HG03520 (cell line): ENCODE data around the gene VDR.

Experiments
- ATAC-seq: cut with Tn5 transposase; IDR thresholded peaks from one replicate; pipeline ENCODE4 v1.9.1; 2021; ENCODE audit warnings: mild to moderate bottlenecking, moderate library complexity; ENCODE audit not compliant: unreplicated experiment

Gene VDR

DNA sequence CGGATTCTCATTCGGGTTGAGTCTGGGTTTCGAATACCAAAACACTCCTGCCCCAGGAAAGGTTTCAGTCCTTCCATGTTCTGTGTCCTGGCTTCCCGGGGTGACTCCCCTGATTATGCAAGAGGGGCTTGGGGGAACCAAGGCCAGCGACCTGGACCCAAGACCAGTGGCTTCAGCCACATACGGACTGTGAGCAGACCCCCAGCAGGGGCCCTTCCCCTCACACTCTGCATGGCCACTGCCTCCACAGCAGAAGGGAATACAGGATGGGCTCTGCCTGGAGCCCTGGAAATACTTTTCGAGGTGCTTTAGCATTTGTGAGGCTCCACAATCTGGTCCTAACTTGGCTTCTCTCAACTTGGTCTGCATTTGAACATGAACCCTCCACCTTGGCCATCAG, 104.2 kb downstream of the VDR start:
- no peak for ATAC-seq

DNA sequence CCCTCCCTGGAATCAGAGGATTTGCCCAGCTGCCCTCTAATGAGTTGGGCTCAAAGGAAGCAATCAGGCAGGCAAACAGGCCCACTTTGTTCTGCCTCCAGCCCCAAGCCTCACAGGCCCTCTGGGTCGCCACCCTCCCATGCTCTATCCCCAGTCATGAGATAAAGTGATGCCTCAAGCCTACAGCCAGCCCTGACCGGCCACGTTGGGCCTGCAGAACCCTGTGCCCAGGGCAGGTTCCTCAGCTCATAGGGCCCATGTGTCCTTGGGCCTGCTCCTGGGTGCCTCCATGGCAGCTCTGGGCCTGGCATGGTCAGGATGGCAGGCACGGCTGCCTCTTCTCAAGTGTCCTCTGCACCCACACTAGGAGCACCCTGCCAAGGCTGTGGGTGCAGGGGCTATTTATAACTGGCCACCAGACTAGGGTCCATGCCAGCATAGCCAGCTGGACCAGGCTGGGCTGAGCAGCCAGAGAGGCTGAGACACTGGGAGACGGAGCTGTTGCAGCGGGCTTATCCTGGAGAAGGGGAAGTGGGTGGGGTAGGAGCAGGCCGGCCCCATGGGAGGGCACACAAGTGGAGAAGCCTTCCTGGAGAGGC, 105.3 kb downstream of the VDR start:
- no peak for ATAC-seq

DNA sequence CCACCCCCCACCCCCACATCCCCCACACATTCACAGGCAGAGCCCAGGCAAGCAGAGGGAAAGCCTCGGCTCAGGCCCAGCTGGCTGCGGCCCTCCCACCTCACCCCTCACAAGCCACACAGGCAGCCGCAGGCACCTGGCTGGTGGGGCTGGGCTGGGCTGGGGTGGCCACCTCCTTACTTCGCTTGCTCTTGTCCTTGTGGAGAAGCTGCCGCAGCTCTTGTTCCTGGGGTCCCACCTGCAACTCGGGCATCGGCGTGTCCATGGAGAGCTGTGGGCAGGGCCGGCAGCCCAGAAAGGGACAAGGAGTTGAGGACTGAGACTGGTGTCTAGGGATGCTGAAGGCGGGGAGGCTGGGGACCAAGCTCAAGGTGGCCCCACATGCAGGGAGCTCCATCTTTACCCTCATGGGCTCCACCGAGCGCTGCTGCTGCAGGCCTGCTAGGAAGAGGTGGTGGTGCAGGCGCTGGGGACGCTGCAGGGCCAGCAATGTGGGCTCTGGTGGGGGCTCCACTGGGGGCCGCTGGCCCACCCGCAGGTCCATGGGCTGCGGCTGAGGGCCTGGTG, 106.3 kb downstream of the VDR start:
- no peak for ATAC-seq

DNA sequence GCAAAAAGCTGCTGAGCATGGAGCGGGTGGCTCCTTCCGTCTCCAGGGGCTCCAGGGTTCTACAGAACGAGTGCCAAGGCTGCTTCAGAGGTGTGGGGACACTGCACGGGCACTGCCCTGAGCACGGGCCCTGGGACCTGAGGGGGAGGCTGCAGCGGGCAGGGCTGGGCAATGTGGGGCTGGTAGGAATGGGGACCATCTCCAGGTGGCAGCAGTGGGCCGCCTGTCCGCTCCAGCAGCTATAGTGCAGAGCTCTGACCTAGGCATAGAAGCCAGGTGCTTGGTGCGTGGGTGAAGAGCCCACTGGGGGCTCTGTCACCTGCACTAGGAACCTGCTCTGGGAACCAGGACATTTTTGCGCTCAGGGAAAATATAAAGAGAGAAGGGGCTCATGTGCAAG, 107.4 kb downstream of the VDR start:
- ATAC-seq, result peak; percentile 51

DNA sequence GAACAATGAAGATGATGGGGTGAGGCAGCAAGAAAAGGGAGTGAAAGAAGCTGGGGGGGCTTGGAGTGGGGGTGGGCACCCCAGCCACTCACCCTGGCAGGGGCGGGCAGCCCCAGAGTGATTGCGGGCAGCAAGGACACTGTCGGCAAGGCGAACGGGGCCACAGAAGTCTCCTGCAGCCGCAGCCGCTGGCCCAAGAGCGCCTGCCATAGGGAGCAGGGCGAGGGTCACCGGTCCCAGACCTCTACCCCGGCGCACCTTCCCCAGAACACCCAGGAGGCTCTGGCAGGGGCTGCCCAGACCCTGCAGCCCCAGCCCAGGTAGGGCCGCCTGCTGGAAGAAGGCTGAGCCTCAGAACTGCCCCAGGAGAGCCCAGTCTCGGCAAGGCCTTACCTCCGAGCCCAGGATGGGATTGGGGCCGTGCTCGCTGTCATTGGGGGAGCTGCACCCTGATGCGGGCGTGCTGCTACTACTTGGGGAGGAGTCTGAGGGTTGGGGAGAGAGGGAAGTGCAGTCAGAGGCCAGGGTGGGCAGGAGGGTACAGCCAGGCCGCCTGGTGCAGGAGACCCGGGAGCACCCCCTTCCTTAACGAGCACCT, 108.9 kb downstream of the VDR start:
- no peak for ATAC-seq

DNA sequence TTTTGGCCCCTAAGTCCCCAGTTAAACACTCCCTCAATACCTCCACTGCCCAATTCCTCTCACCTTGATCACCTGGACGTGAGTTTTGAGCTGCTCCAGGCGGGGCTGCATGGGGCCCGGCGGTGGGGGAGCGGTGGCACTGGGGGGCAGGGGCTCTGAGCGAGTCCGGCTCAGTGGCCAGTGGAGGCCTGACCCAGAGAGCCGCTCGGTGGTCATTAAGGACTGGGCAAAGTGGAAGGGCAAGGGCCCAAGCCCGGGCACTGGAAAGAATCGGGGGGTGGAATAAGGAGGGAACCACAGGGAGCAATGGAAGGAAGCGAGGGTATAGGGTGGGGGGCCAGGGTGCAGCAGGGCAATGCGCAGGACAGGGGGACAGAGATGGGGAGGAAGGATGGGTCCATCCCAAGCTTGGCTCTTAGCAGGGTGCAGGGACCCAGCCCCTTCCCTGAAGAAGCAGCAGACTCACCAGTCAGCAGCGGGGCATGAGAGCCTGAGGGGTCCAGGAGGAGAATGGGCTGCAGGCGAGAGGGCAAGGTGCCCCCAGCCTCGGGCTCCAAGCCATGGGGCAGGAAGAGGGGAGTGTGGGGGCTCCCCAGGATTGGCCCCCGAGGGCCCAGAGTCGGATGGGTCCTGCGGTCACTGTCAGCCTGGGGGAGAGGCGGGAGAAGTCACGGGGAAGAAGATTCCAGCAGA, 109.5 kb downstream of the VDR start:
- ATAC-seq, result no peak

DNA sequence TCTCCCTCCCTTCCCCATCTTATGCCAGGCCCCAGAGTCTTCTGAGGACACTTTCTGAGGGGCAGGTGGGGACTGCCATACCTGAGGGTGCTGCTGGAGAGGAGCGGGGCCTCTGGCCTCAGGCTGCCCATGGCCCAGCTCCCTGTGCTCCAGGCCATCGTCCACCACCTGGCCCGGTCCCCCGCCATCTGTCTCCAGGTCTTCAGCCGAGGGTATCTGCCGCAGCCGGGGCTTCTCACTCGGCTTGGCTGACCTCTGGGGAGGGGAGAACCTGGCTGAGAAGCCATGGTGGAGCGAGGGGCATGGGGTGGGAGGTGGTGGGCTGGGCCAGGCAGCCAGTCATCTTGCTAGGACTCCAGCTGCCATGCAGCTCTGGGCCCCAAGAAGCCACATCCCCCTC, 110.1 kb downstream of the VDR start:
- ATAC-seq, result no peak

DNA sequence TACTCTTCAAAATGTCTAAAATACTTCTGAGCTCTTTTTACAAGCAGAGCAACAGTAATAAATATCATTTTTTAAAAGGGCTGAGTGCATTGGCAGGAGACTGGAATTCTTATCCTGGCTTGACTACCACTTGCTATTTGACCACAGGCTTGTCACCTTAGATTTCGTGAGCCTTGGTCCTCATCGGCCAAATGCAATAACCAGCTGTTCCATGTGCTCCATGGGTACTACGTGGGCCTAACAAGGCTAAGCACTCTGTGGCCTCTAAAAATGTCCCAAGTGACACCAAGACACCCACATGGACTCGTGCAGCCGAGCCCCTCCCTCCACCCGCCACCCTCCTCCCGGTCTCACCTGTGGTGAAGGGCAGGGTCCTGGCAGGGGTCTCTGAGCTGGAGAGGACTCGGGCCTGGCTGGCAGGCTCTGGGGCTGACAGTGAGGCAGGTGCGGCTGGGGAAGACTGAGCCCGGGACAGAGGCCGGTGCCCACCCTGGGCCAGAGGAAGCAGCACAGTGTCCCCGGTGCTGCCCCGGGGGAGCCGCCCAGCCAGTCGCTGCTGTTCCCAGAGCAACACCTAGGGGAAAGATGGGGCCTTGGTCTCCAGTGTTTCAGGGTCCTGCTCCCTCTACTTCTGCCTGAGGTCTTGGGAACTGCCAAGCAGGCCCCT, 111.6 kb downstream of the VDR start:
- no peak for ATAC-seq

DNA sequence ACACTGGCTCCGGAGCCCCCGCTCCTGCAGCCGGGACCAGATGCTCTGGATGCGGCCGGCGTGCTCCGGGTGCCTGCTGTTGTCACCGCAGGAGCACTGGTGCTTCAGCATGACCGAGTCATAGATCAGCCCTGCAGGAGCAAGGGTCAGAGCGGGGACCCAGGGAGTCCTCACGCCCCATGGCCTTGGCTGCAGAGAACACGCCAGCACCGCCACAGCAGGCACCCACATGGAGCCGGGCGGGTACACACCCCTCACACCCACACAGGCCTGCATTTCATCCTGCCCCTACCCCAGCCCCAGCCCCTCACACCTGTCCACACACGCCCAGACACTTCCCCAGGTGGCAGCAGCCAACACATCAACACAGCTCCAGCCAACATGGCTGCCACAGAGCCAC, 112.9 kb downstream of the VDR start:
- no peak for ATAC-seq
